ENCODE measurements around the gene WNT8B. TPM values are rescaled to one million over a fixed set of nuclear protein-coding genes. Genes with fewer than 3 reads are reported as not detected.

Gene WNT8B
- total and polyA plus RNA-seq, 2 donors (not counting 1 experiment from before 2014, with no cell fraction given): not detected

DNA sequence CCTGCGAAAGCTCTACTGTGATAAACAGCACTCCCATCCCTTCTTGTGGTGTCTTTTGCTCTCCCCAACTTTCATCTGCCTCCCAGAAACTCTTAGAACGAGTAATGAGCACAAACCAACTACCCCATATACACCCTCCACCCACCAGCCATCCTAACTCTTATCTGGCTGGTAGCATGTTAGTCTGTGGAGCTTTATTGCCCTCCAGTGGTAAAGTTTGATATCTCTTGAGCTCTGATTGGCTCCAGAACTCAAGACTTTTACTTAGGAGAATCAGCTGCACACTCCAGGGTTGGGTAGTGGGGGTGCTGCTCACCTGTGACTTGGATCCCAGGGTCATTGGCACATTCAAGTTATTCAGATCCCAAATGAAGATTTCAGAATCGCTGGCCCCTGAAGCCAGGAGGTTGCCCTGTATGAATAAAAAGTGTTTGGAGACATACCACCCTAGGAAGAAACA lies 45.9 kb downstream of the WNT8B start:
- Histone ChIP-seq H3K4me1 (ENCODE audit: control insufficient read depth, extremely low read depth, insufficient read depth, low read length) (no peaks in the 10 kb centered on the region), H4K20me1 (ENCODE audit: control insufficient read depth, extremely low read depth, insufficient read depth, low read length) (no peaks in the 10 kb centered on the region), H3K9me3 (ENCODE audit: control insufficient read depth, insufficient read depth, low read depth, low read length) (no peaks in the 10 kb centered on the region), H3K4me3 (replicated peaks in 1 of 4; ENCODE audit: control extremely low read depth in 1 of 4, insufficient read depth in 1 of 4, low read depth in 3 of 4, low read length in 4 of 4) (no peak overlapping the region), H3K4me2 (ENCODE audit: extremely low read depth, insufficient read depth, low read length) (no peak overlapping the region), H3K36me3 (ENCODE audit: control insufficient read depth, insufficient read depth, low read length) (no peaks in the 10 kb centered on the region), H3K79me2 (ENCODE audit: control insufficient read depth, insufficient read depth, low read length) (no peaks in the 10 kb centered on the region), H2AFZ (ENCODE audit: low read length) (no peak overlapping the region), H3K27me3 (ENCODE audit: control insufficient read depth, insufficient read depth, low read length) (no peaks in the 10 kb centered on the region), H3K27ac (ENCODE audit: insufficient read depth, low read length) (no peak overlapping the region), H3K9ac (ENCODE audit: insufficient read depth, low read length) (no peak overlapping the region)
- peak; percentile 52 to 58 for DNase-seq (ENCODE audit: low read depth in 2 of 2)
- TF ChIP-seq EZH2 (IDR thresholded peaks at IDR 0.05; ENCODE audit: low read length, missing control alignments): no peak
- TF ChIP-seq, protein P1, sequence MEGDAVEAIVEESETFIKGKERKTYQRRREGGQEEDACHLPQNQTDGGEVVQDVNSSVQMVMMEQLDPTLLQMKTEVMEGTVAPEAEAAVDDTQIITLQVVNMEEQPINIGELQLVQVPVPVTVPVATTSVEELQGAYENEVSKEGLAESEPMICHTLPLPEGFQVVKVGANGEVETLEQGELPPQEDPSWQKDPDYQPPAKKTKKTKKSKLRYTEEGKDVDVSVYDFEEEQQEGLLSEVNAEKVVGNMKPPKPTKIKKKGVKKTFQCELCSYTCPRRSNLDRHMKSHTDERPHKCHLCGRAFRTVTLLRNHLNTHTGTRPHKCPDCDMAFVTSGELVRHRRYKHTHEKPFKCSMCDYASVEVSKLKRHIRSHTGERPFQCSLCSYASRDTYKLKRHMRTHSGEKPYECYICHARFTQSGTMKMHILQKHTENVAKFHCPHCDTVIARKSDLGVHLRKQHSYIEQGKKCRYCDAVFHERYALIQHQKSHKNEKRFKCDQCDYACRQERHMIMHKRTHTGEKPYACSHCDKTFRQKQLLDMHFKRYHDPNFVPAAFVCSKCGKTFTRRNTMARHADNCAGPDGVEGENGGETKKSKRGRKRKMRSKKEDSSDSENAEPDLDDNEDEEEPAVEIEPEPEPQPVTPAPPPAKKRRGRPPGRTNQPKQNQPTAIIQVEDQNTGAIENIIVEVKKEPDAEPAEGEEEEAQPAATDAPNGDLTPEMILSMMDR (conservative IDR thresholded peaks at IDR 0.05 in 1 of 2, IDR thresholded peaks at IDR 0.05 in 1 of 2; ENCODE audit: low read depth in 1 of 2, low read length in 2 of 2): peak; percentile 64 to 73

DNA sequence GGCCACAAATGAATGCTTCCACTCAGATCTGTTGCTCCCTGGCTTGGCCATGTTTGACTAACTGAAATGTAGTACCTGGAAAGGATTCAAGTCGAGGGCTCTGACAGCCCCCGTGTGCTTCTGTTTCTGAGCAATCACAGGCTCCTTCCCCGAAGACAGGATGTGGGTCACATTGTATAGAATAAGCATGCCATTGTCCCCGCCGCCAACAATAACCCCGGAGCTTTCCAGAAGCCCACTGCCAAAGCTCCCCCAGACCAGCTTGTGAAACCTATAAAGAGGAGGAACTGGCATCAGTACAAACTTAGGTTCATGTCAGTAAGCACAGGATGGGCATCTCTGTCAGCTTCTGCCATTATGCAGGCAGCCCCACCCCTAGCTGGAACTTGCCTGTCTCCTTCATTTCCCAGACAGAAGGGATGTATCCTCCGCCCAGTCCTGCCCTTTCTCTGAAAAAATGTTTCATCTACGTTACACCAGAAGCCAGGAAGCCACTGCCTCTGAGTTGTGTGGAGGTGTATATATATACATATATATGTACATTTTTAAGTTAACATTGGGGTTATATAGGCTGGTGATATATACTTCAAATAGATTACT lies 46.5 kb downstream of the WNT8B start:
- Histone ChIP-seq H3K4me1 (ENCODE audit: control insufficient read depth, extremely low read depth, insufficient read depth, low read length) (no peaks in the 10 kb centered on the region), H3K4me2 (ENCODE audit: extremely low read depth, insufficient read depth, low read length) (no peak overlapping the region), H3K36me3 (ENCODE audit: control insufficient read depth, insufficient read depth, low read length) (no peaks in the 10 kb centered on the region), H3K9me3 (ENCODE audit: control insufficient read depth, insufficient read depth, low read depth, low read length) (no peaks in the 10 kb centered on the region), H3K79me2 (ENCODE audit: control insufficient read depth, insufficient read depth, low read length) (no peaks in the 10 kb centered on the region), H3K9ac (ENCODE audit: insufficient read depth, low read length) (no peak overlapping the region), H3K27ac (ENCODE audit: insufficient read depth, low read length) (no peak overlapping the region), H3K27me3 (ENCODE audit: control insufficient read depth, insufficient read depth, low read length) (no peaks in the 10 kb centered on the region), H2AFZ (ENCODE audit: low read length) (no peak overlapping the region), H4K20me1 (ENCODE audit: control insufficient read depth, extremely low read depth, insufficient read depth, low read length) (no peaks in the 10 kb centered on the region), H3K4me3 (replicated peaks in 1 of 4; ENCODE audit: control extremely low read depth in 1 of 4, insufficient read depth in 1 of 4, low read depth in 3 of 4, low read length in 4 of 4) (no peak overlapping the region)
- no peak for DNase-seq (ENCODE audit: low read depth in 2 of 2)
- TF ChIP-seq EZH2 (IDR thresholded peaks at IDR 0.05; ENCODE audit: low read length, missing control alignments): no peak
- TF ChIP-seq, protein P1 (conservative IDR thresholded peaks at IDR 0.05 in 1 of 2, IDR thresholded peaks at IDR 0.05 in 1 of 2; ENCODE audit: low read depth in 1 of 2, low read length in 2 of 2): no peak

DNA sequence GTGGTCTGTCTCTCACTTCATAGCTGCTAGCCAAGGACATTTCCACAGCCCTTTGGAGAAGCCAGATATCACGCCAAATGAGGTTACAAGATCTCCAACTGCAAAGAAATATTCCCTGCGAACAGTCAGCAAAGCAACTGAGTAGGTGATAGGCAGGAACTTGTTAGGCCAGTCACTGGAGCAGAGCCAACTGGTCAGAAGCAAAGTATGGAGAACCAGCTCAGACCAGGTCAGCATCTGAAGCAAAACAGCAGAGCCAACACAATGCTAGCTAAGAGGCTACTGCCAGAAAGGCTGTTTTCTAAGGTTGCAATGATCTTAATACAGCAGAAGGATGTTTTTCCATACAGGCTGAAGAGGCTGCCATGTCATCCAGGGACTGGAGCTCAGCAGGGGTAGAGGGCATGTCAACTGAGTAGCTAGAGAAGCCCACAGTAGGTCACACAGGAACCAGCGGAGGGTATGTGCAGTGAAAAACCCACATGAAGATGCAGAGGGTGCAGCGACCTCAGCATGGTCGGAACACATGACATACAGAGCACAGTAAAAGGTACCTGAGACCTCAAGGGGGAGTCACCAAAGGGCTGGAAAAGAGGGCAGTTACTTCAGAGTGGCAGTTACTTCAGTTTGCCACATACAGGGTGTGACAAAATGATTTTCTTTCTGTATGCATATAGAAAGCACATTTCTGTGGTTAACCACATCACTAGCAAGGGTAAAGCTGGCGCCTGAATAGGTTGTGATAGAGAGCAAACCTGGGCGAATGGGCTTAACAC lies 47.9 kb downstream of the WNT8B start:
- Histone ChIP-seq H3K27ac (ENCODE audit: insufficient read depth, low read length) (no peak overlapping the region), H3K4me1 (ENCODE audit: control insufficient read depth, extremely low read depth, insufficient read depth, low read length) (no peaks in the 10 kb centered on the region), H3K27me3 (ENCODE audit: control insufficient read depth, insufficient read depth, low read length) (no peaks in the 10 kb centered on the region), H3K9me3 (ENCODE audit: control insufficient read depth, insufficient read depth, low read depth, low read length) (no peaks in the 10 kb centered on the region), H3K79me2 (ENCODE audit: control insufficient read depth, insufficient read depth, low read length) (no peaks in the 10 kb centered on the region), H3K4me3 (replicated peaks in 1 of 4; ENCODE audit: control extremely low read depth in 1 of 4, insufficient read depth in 1 of 4, low read depth in 3 of 4, low read length in 4 of 4) (no peak overlapping the region), H3K9ac (ENCODE audit: insufficient read depth, low read length) (no peak overlapping the region), H4K20me1 (ENCODE audit: control insufficient read depth, extremely low read depth, insufficient read depth, low read length) (no peaks in the 10 kb centered on the region), H2AFZ (ENCODE audit: low read length) (no peak overlapping the region), H3K4me2 (ENCODE audit: extremely low read depth, insufficient read depth, low read length) (no peak overlapping the region), H3K36me3 (ENCODE audit: control insufficient read depth, insufficient read depth, low read length) (no peaks in the 10 kb centered on the region)
- no peak for DNase-seq (ENCODE audit: low read depth in 2 of 2)
- no peak for TF ChIP-seq EZH2 (IDR thresholded peaks at IDR 0.05; ENCODE audit: low read length, missing control alignments)
- TF ChIP-seq, protein P1 (conservative IDR thresholded peaks at IDR 0.05 in 1 of 2, IDR thresholded peaks at IDR 0.05 in 1 of 2; ENCODE audit: low read depth in 1 of 2, low read length in 2 of 2): no peak
